ENCODE results near the gene CXCL3.

CXCL3 gene

DNA sequence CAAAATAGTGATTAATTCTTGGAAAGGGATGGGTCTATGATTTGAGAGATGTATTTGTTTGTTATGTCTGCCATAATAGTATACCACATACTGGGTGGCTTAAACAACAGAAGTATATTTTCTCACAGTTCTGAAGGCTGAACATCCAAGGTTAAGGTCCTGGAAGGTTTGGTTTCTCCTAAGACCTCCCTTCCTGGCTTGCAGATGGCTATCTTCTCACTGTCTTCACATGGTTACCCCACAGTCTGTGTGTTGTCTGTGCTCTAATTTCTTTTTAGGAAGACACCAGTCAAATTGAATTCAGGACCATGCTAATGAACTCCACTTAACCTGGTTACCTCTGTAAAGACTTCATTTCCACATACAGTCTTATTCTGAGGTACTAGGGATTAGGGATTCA, 34.9 kb upstream of the CXCL3 start:
- TF ChIP-seq, protein P1, sequence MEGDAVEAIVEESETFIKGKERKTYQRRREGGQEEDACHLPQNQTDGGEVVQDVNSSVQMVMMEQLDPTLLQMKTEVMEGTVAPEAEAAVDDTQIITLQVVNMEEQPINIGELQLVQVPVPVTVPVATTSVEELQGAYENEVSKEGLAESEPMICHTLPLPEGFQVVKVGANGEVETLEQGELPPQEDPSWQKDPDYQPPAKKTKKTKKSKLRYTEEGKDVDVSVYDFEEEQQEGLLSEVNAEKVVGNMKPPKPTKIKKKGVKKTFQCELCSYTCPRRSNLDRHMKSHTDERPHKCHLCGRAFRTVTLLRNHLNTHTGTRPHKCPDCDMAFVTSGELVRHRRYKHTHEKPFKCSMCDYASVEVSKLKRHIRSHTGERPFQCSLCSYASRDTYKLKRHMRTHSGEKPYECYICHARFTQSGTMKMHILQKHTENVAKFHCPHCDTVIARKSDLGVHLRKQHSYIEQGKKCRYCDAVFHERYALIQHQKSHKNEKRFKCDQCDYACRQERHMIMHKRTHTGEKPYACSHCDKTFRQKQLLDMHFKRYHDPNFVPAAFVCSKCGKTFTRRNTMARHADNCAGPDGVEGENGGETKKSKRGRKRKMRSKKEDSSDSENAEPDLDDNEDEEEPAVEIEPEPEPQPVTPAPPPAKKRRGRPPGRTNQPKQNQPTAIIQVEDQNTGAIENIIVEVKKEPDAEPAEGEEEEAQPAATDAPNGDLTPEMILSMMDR (conservative IDR thresholded peaks at IDR 0.05; ENCODE audit: low read depth, low read length) = no peak
- H3K4me3 ChIP-seq (ENCODE audit: low read depth, low read length) = no peak overlapping the region
- DNase-seq (ENCODE audit: low read depth) = no peak

DNA sequence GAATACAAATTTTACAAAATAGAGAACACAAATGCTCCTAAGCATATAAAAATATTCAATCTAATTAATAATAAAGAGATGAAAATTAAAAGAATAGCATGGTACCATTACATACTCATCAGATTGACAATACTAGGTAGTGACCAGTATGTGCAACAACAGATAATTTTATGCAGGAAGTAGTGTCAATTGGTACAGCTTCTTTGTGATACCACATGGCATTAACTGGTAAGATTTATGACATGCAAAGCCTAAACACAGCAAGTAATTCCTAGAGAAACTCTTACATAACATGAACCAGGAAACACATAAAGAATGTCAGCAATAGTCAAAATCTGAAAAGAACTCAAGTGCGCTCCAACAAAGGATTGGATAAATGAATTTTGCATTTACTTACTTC, 34.2 kb upstream of the CXCL3 start:
- TF ChIP-seq, protein P1 (conservative IDR thresholded peaks at IDR 0.05; ENCODE audit: low read depth, low read length) = no peak

DNA sequence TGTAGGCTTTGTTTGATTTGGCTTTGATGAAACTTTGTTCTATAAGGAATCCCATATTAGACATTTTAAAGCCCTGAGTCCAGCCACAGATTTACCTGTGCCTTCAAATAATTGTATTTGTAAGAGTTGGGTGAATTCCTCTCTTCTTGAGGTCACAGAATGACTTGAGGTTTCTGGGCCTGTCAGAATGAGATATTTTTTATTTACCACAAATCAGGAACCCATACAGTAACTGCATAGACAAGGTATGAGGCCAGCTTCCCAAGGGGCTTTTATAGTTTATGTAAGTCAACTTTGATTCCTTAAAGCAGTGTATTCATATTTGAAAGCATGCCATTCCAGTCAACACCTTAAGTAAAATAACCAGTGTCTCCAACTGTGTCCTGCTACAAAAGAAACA, 29.1 kb upstream of the CXCL3 start:
- H3K4me3 ChIP-seq (ENCODE audit: low read depth, low read length) = no peak overlapping the region
- DNase-seq (ENCODE audit: low read depth) = no peak
- TF ChIP-seq, protein P1 (conservative IDR thresholded peaks at IDR 0.05; ENCODE audit: low read depth, low read length) = no peak

More for the DNA sequence above, 34.2 kb upstream of the CXCL3 start:
- DNase-seq (ENCODE audit: low read depth) = no peak
- H3K4me3 ChIP-seq (ENCODE audit: low read depth, low read length) = no peak overlapping the region

DNA sequence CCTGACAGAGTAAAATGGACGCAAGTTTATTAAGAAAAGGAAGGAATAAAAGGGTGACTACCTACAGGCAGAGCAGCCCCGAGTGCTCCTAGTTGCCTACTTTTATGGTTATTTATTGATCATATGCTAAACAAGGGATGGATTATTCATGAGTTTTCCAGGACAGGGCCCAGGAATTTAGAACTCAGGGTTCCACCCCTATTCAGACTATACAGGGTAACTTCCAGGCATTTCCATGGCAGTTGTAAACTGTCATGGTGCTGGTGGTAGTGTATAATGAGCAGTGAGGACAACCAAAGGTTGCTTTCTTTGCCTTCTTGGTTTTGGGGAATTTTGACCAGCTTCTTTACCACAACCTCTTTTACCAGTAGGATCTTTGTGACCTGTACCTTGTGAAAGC, 27.7 kb upstream of the CXCL3 start:
- TF ChIP-seq, protein P1 (conservative IDR thresholded peaks at IDR 0.05; ENCODE audit: low read depth, low read length) = no peak
- no peak overlapping the region for H3K4me3 ChIP-seq (ENCODE audit: low read depth, low read length)
- DNase-seq (ENCODE audit: low read depth) = no peak

DNA sequence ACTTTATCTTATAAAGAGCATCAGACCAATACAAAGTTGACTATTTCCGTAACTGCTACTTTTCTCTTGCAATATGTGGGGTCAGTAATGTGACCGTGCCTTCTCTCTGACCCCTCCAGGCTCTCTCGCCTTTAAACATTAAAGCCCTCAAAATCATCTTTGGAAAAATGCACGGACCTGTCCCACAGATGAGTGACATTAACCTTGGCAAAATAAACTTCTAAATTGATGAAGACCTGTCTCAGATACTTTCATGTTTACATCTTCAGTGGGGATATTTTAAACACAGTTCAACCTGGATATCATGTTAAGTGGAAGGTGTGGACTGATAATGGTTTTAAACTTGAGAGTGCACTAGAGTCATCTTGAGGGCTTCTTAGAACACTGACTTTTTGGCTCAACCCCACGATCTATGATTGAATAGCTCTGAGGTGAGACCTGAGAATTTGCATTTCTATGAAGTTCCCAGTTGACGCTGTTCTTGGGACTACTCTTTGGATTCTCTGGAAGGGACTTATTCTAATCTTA, 26.7 kb upstream of the CXCL3 start:
- TF ChIP-seq, protein P1 (conservative IDR thresholded peaks at IDR 0.05; ENCODE audit: low read depth, low read length) = no peak
- no peak for DNase-seq (ENCODE audit: low read depth)

DNA sequence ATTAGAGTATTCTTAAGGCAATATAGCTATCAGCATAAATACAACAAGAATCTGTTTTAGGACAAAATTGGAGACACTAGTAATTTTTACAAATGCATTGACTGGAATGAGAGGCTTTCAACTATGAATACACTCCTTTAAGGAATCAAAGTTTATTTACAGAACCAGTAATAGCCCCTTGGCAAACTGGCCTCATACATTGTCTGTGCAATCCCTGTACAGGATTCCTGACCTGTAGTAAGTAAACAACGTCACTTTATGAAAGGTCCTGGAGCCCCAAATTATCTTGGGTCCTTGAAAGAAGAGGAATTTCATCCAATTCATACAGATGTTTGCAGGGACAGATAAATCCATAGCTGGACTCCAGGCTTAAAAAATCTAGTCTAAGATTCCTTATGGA, 25.4 kb upstream of the CXCL3 start:
- H3K4me3 ChIP-seq (ENCODE audit: low read depth, low read length) = no peak overlapping the region
- no peak for DNase-seq (ENCODE audit: low read depth)

More for the DNA sequence above, 26.7 kb upstream of the CXCL3 start:
- H3K4me3 ChIP-seq (ENCODE audit: low read depth, low read length) = no peak overlapping the region

DNA sequence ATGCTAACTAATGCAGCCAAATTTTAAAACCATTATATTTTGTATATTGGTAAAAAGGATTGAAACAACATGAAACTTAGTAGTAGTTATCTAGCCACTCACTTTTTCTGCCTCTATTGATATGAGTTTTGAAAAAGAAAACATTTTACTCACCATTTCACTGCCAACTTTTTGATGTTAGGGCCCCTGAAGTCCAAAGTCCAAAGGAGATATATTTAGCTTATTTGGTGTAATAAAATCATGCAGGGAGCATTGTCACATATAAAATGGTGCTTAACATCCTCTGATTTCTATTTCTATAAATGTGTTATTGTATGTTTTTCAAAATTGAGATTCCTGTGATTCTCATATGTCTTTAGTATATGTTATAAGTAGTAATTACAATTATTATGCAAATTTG, 24.5 kb upstream of the CXCL3 start:
- DNase-seq (ENCODE audit: low read depth) = no peak
- TF ChIP-seq, protein P1 (conservative IDR thresholded peaks at IDR 0.05; ENCODE audit: low read depth, low read length) = no peak
- no peak overlapping the region for H3K4me3 ChIP-seq (ENCODE audit: low read depth, low read length)

More for the DNA sequence above, 25.4 kb upstream of the CXCL3 start:
- TF ChIP-seq, protein P1 (conservative IDR thresholded peaks at IDR 0.05; ENCODE audit: low read depth, low read length) = no peak
